HepG2 (cell line): ENCODE results near the gene EFCAB8.

Source experiments
- MYC ChIP-seq: sonication (generic); formaldehyde crosslinking; IDR thresholded peaks from 2 replicates; pipeline ENCODE4 v1.9.0; 2021; ENCODE audit warnings: missing genetic modification reagents, borderline replicate concordance
- REST ChIP-seq, 2 experiments: IDR thresholded peaks; 2 replicates each; pipeline ENCODE4 v1.6.1; 2011 to 2012; ENCODE audit warnings: low read length in 2 of 2, borderline replicate concordance in 1 of 2, low read depth in 1 of 2, mild to moderate bottlenecking in 1 of 2, moderate library complexity in 1 of 2

GRCh38 chr20:32960222-32960518 is 101.4 kb downstream of the EFCAB8 start:
- TF ChIP-seq REST (IDR thresholded peaks at IDR 0.05; ENCODE audit: borderline replicate concordance in 1 of 2, low read depth in 1 of 2, low read length in 2 of 2) (no peak), MYC (no peak)
